Neural progenitor cell (in vitro differentiated cells): ENCODE results near the gene ST8SIA5.

Experiments used
- CTCF ChIP-seq: fragments of 200-600 bp; sonication (generic); IDR thresholded peaks from 2 replicates; pipeline ENCODE4 v1.5.1; 2017; ENCODE audit warnings: antibody characterized with exemption, mild to moderate bottlenecking
- EZH2 ChIP-seq: fragments of 200-600 bp; sonication (generic); IDR thresholded peaks from 2 replicates; pipeline ENCODE4 v1.6.1; 2017; ENCODE audit warnings: antibody characterized with exemption, mild to moderate bottlenecking, moderate library complexity

DNA sequence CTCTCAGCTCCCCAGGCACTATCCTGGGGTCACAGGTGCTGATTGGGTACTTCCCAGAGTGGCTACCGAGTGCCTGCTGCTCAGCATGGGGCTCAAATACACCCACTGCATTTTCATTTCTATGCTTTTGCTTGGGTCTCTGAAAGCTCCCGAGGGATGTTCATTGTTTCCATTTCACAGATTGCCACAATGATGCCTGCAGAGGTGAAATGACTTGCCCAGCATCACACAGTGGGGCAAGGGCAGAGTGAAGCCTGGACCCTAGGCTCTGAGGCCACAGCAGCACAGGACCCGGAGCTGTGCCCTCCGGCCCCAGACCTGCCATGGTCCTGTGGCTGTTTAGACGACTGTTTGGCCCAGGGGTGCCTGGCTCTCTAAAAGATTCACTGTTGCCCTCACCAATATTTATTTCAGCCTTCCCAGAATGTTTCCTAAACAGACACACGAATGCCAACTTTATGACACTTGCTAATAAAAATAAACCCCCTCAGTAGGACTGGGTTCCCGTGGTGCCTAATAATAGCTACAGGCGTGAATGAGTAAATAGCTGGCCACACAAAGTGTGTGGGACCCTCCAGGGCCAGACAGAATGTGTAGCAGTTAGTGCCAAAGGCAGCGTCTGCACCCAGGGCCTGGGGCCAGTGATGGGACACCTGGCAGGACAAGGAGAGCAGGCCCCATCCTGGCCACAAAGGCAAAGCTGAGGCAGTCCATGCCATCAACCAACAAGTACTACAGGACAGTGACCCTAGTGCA lies 11.5 kb upstream of the ST8SIA5 start:
- TF ChIP-seq CTCF (no peak), EZH2 (no peak)
